WTC11 (cell line): Measurements from ENCODE around the gene PRM3. TPM values are rescaled to one million over a fixed set of nuclear protein-coding genes. Genes with fewer than 3 reads are reported as not detected.
"Not testable (repeated sequence)": the region's sequence is repeated elsewhere in the genome, so short reads cannot be mapped to it uniquely, and the experiment has no call there.

Experiments
- ATAC-seq: fragments of 200-7000 bp; cut with Tn5 transposase; 2 replicates; pipeline ENCODE4 v1.10.0; 2021; ENCODE audit warnings: mild to moderate bottlenecking, moderate library complexity
- CTCF ChIA-PET: fragments of 300-600 bp; sonication (Branson Sonifier 250); formaldehyde crosslinking; loops from one replicate; lab custom pipeline; 2021; ENCODE audit warnings: antibody characterized with exemption; lab: Charles Lee
- POLR2A ChIA-PET: fragments of 350-600 bp; sonication (Branson Sonifier 250); formaldehyde crosslinking; loops from one replicate; lab custom pipeline; 2021; ENCODE audit warnings: antibody characterized with exemption; lab: Charles Lee
- DNase-seq: peaks from one replicate; pipeline ENCODE4 v3.0.0; 2021; ENCODE audit warnings: low spot score
- H3K27ac Mint-ChIP-seq: 2 replicates; pipeline ENCODE4 v1.8.0; 2021; ENCODE audit warnings: mixed read lengths
- H3K27me3 Mint-ChIP-seq: 2 replicates; pipeline ENCODE4 v1.8.0; 2021; ENCODE audit warnings: low read depth, mild to moderate bottlenecking, moderate library complexity, mixed read lengths
- H3K36me3 Mint-ChIP-seq: 2 replicates; pipeline ENCODE4 v1.8.0; 2021; ENCODE audit warnings: mixed read lengths
- H3K4me1 Mint-ChIP-seq: 2 replicates; pipeline ENCODE4 v1.8.0; 2022; ENCODE audit warnings: mixed read lengths
- H3K4me3 Mint-ChIP-seq: 2 replicates; pipeline ENCODE4 v1.8.0; 2021; ENCODE audit warnings: mild to moderate bottlenecking, moderate library complexity, mixed read lengths
- H3K9me3 Mint-ChIP-seq: 2 replicates; pipeline ENCODE4 v1.8.0; 2021; ENCODE audit warnings: mixed read lengths
- AFF4 ChIP-seq: sonication (generic); formaldehyde crosslinking; IDR thresholded peaks from 2 replicates; pipeline ENCODE4 v1.8.1; 2023; ENCODE audit warnings: mild to moderate bottlenecking, missing genetic modification reagents, borderline replicate concordance
- CDX4 ChIP-seq: fragments of 250-450 bp; sonication (Bioruptor Pico); IDR thresholded peaks from 2 replicates; pipeline ENCODE4 v1.9.0; 2021; ENCODE audit warnings: moderate library complexity, mild to moderate bottlenecking, inconsistent platforms, borderline replicate concordance
- E2F5 ChIP-seq: sonication (generic); formaldehyde crosslinking; IDR thresholded peaks from 2 replicates; pipeline ENCODE4 v1.8.1; 2022; ENCODE audit warnings: mild to moderate bottlenecking, moderate library complexity, missing genetic modification reagents
- FOXJ3 ChIP-seq: sonication (generic); formaldehyde crosslinking; IDR thresholded peaks from 2 replicates; pipeline ENCODE4 v1.9.0; 2021; ENCODE audit warnings: missing genetic modification reagents, mild to moderate bottlenecking, borderline replicate concordance
- FOXP1 ChIP-seq: sonication (generic); formaldehyde crosslinking; IDR thresholded peaks from 2 replicates; pipeline ENCODE4 v1.8.0; 2022; ENCODE audit warnings: missing genetic modification reagents, mild to moderate bottlenecking, moderate library complexity, borderline replicate concordance
- GABPB1 ChIP-seq: sonication (generic); formaldehyde crosslinking; IDR thresholded peaks from 2 replicates; pipeline ENCODE4 v1.8.1; 2023; ENCODE audit warnings: mild to moderate bottlenecking, missing genetic modification reagents
- NFATC4 ChIP-seq: fragments of 250-450 bp; sonication (Bioruptor Pico); IDR thresholded peaks from 2 replicates; pipeline ENCODE4 v1.9.0; 2021; ENCODE audit warnings: mild to moderate bottlenecking
- NR2C2 ChIP-seq: sonication (generic); formaldehyde crosslinking; IDR thresholded peaks from 2 replicates; pipeline ENCODE4 v1.8.0; 2022; ENCODE audit warnings: mild to moderate bottlenecking, missing genetic modification reagents
- SOX15 ChIP-seq: fragments of 250-450 bp; sonication (Bioruptor Pico); IDR thresholded peaks from 2 replicates; pipeline ENCODE4 v1.9.0; 2021; ENCODE audit warnings: mild to moderate bottlenecking
- TEAD4 ChIP-seq: sonication (generic); formaldehyde crosslinking; IDR thresholded peaks from 2 replicates; pipeline ENCODE4 v1.8.0; 2022; ENCODE audit warnings: mild to moderate bottlenecking, missing genetic modification reagents
- TP53 ChIP-seq: sonication (generic); formaldehyde crosslinking; IDR thresholded peaks from 2 replicates; pipeline ENCODE4 v1.8.1; 2023; ENCODE audit warnings: mild to moderate bottlenecking, missing genetic modification reagents
- ZBTB21 ChIP-seq: sonication (generic); formaldehyde crosslinking; IDR thresholded peaks from 2 replicates; pipeline ENCODE4 v1.8.1; 2023; ENCODE audit warnings: mild to moderate bottlenecking, missing genetic modification reagents, borderline replicate concordance
- ZMAT4 ChIP-seq: fragments of 250-450 bp; sonication (Bioruptor Pico); IDR thresholded peaks from 2 replicates; pipeline ENCODE4 v1.9.0; 2021; ENCODE audit warnings: mild to moderate bottlenecking
- ZNF396 ChIP-seq: fragments of 250-450 bp; sonication (Bioruptor Pico); IDR thresholded peaks from 2 replicates; pipeline ENCODE4 v1.8.0; 2021; ENCODE audit warnings: mild to moderate bottlenecking, moderate library complexity, borderline replicate concordance
- ZNF512 ChIP-seq: sonication (generic); formaldehyde crosslinking; IDR thresholded peaks from 2 replicates; pipeline ENCODE4 v1.8.1; 2022; ENCODE audit warnings: missing genetic modification reagents, borderline replicate concordance
- ZNF671 ChIP-seq: fragments of 250-450 bp; sonication (Bioruptor Pico); IDR thresholded peaks from 2 replicates; pipeline ENCODE4 v1.8.0; 2021; ENCODE audit warnings: mild to moderate bottlenecking
- total RNA-seq: library from RNA; stranded (reverse); gene quantifications from 3 replicates; pipeline ENCODE4 v1.2.3, GENCODE V29; 2021

The PRM3 gene
- total RNA-seq, 1 experiment from 2014 or later: not detected

- Mint-ChIP-seq H3K27me3 (no peaks in the 10 kb centered on the region), H3K4me3 (no peak overlapping the region)
- ATAC-seq: no peak
- TF ChIP-seq TEAD4 (CRISPR knock-in tag) (no peak), ZBTB21 (CRISPR knock-in tag) (no peak), NFATC4 (CRISPR knock-in tag) (no peak), ZMAT4 (CRISPR knock-in tag) (no peak), AFF4 (CRISPR knock-in tag) (no peak), CDX4 (CRISPR knock-in tag) (no peak), E2F5 (no peak), SOX15 (CRISPR knock-in tag) (no peak), TP53 (CRISPR knock-in tag) (no peak), ZNF512 (no peak), ZNF671 (CRISPR knock-in tag) (no peak), FOXJ3 (CRISPR knock-in tag) (no peak), FOXP1 (CRISPR knock-in tag) (no peak), ZNF396 (CRISPR knock-in tag) (no peak), GABPB1 (CRISPR knock-in tag) (no peak), NR2C2 (no peak)
- TF ChIP-seq, all 79 proteins: peak for 0
- ChIA-PET CTCF (interaction anchor here (3.4 kb wide), 1 partner anchor 43 kb away, joined by 29 read pairs; the partner anchor contains the start of gene SOCS1), POLR2A (no interaction called here)
- Mint-ChIP-seq H3K9me3 (no peaks in the 10 kb centered on the region), H3K27ac (no peak overlapping the region), H3K4me1 (peaks cover 41% of the 10 kb centered on the region), H3K36me3 (no peaks in the 10 kb centered on the region)
- DNase-seq: no peak
Observed at GRCh38 chr16:11299865-11300559, 26.6 kb upstream of the PRM3 start.

GRCh38 chr16:11298950-11299547 lies 25.6 kb upstream of the PRM3 start:
- not testable (repeated sequence) for H3K36me3 Mint-ChIP-seq, H3K9me3 Mint-ChIP-seq, H3K27me3 Mint-ChIP-seq, H3K4me3 Mint-ChIP-seq, DNase-seq, ATAC-seq
- POLR2A ChIA-PET: interaction anchor here (1.4 kb wide), 1 partner anchor 43 kb away, joined by 6 read pairs; the partner anchor contains the start of gene SOCS1
- Mint-ChIP-seq H3K27ac (peak overlapping the region; percentile 37; the same call in 1 of the 2 replicates), H3K4me1 (peaks cover 38% of the 10 kb centered on the region)
- CTCF ChIA-PET: interaction anchor here (2.7 to 3.4 kb wide), 2 partner anchors 42 to 73 kb away, joined by 15 to 29 read pairs; partner anchors contain the start of gene SOCS1
